Naive thymus-derived CD4-positive, alpha-beta T cell (primary cell): ENCODE data around the gene PPP1R1B. TPM values are rescaled to one million over a fixed set of nuclear protein-coding genes. Genes with fewer than 3 reads are reported as not detected.

ENCODE experiments used
- ATAC-seq: fragments of 150-1000 bp; cut with Tn5 transposase; 2 replicates; pipeline ENCODE4 v1.10.0; 2021; ENCODE audit warnings: mild to moderate bottlenecking, moderate library complexity
- CTCF ChIA-PET: fragments of 350-600 bp; sonication (Branson Sonifier 250); formaldehyde crosslinking; loops from one replicate; lab custom pipeline; 2021; ENCODE audit warnings: antibody characterized with exemption; lab: Charles Lee
- POLR2A ChIA-PET: fragments of 350-600 bp; sonication (Branson Sonifier 250); formaldehyde crosslinking; loops from one replicate; lab custom pipeline; 2021; ENCODE audit warnings: antibody characterized with exemption, inconsistent platforms; lab: Charles Lee
- DNase-seq, 9 donors: peaks; one replicate each; pipeline versions ENCODE4 v3.0.0 to v3.0.0-alpha.2; 2020 to 2022; ENCODE audit warnings: mixed read lengths in 1 of 9
- H3K27ac ChIP-seq: one replicate; pipeline ENCODE4 v1.7.0; 2013; ENCODE audit warnings: mild to moderate bottlenecking, low read depth, low read length, moderate library complexity
- H3K27me3 ChIP-seq, 2 donors: one replicate each; pipeline ENCODE4 v1.7.0; 2013; ENCODE audit warnings: low read length in 2 of 2, mild to moderate bottlenecking in 2 of 2, moderate library complexity in 2 of 2; ENCODE audit not compliant: control insufficient read depth in 2 of 2, insufficient read depth in 2 of 2
- H3K36me3 ChIP-seq, 3 experiments: 1 replicate in 2 of 3; 2 replicates in 1 of 3; pipeline ENCODE4 v1.7.0; 2013; ENCODE audit warnings: low read length in 3 of 3, mild to moderate bottlenecking in 3 of 3, moderate library complexity in 1 of 3; ENCODE audit not compliant: insufficient read depth in 3 of 3, control insufficient read depth in 2 of 3
- H3K4me1 ChIP-seq, 2 donors: one replicate each; pipeline ENCODE4 v1.7.0; 2013; ENCODE audit warnings: low read length in 2 of 2, mild to moderate bottlenecking in 2 of 2, moderate library complexity in 1 of 2; ENCODE audit not compliant: control insufficient read depth in 2 of 2, insufficient read depth in 2 of 2
- H3K4me3 ChIP-seq: 2 replicates; pipeline ENCODE4 v1.7.0; 2013; ENCODE audit warnings: mild to moderate bottlenecking, low read length
- H3K9me3 ChIP-seq, 3 experiments: 1 replicate in 2 of 3; 2 replicates in 1 of 3; pipeline ENCODE4 v1.7.0; 2013; ENCODE audit warnings: low read length in 3 of 3; ENCODE audit not compliant: control insufficient read depth in 2 of 3
- H3K27ac Mint-ChIP-seq, 9 donors: one replicate each; pipeline ENCODE4 v1.8.0; 2020 to 2022; ENCODE audit warnings: mixed read lengths in 9 of 9, mild to moderate bottlenecking in 8 of 9, moderate library complexity in 5 of 9, inconsistent platforms in 2 of 9
- H3K27me3 Mint-ChIP-seq, 5 donors: one replicate each; pipeline ENCODE4 v1.8.0; 2021 to 2022; ENCODE audit warnings: mixed read lengths in 5 of 5, mild to moderate bottlenecking in 1 of 5
- H3K36me3 Mint-ChIP-seq, 5 donors: one replicate each; pipeline ENCODE4 v1.8.0; 2020 to 2022; ENCODE audit warnings: mixed read lengths in 5 of 5, mild to moderate bottlenecking in 3 of 5, inconsistent platforms in 1 of 5
- H3K4me1 Mint-ChIP-seq, 7 donors: one replicate each; pipeline ENCODE4 v1.8.0; 2020 to 2022; ENCODE audit warnings: mixed read lengths in 7 of 7, mild to moderate bottlenecking in 3 of 7, inconsistent platforms in 1 of 7
- H3K4me3 Mint-ChIP-seq, 10 donors: one replicate each; pipeline ENCODE4 v1.8.0; 2020 to 2022; ENCODE audit warnings: mild to moderate bottlenecking in 10 of 10, mixed read lengths in 10 of 10, moderate library complexity in 6 of 10, inconsistent platforms in 2 of 10
- H3K9me3 Mint-ChIP-seq, 11 donors: one replicate each; pipeline ENCODE4 v1.8.0; 2020 to 2022; ENCODE audit warnings: mixed read lengths in 11 of 11, mild to moderate bottlenecking in 4 of 11, inconsistent platforms in 1 of 11, moderate library complexity in 1 of 11
- intact Hi-C, 2 donors: fragments of 100-400 bp; cut with micrococcal nuclease; formaldehyde crosslinking; loops; one replicate each; pipeline ENCODE4 v1.15.1; 2023
- polyA plus RNA-seq, 2 donors: library from polyadenylated mRNA; unstranded; fragments of 300-500 nt; fragmentation: Illumina TruSeq; gene quantifications; one replicate each; pipeline ENCODE4 v1.2.3, GENCODE V29; 2021
- total RNA-seq, 6 experiments: library from RNA in 5 of 6; stranded (reverse) in 5 of 6; gene quantifications; 1 replicate in 5 of 6; 2 replicates in 1 of 6; pipeline ENCODE4 v1.2.3 and lab custom pipeline; 2021 to 2026

The PPP1R1B gene
- total and polyA plus RNA-seq, 7 experiments from 2014 or later = not detected

DNA sequence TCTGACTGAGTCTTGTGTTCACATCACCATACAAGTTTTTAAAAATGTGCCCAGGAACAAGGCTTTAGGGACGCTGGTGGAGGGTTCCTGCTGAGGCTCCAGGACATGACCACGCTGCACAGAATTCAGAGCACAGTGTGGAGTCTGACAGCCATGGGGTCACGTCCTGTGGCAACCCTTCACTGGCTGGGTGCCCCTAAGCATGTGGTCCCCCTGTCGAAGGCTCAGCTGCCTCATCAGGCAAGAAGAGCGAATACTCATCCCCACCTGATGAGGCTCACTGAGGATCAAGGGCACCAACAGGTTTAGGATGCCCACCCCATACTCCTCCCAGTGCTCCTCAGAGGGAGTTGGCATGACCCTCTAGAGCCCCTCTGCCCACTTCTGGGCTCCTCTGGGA is 47.4 kb downstream of the PPP1R1B start:
- Histone ChIP-seq H3K9me3 (no peaks in the 10 kb centered on the region), H3K4me3 (no peak overlapping the region), H3K36me3 (no peaks in the 10 kb centered on the region), H3K27ac (no peak overlapping the region), H3K27me3 (no peaks in the 10 kb centered on the region), H3K4me1 (peaks cover 31 to 41% of the 10 kb centered on the region in 2 donors)
- no peak overlapping the region for H3K27ac Mint-ChIP-seq
- no peak for DNase-seq
- ChIA-PET POLR2A (interaction anchor here (0.6 to 0.9 kb wide), 2 partner anchors 178 to 280 kb away, joined by 3 read pairs; no protein-coding TSS in a partner anchor), CTCF (interaction anchor here (1.1 to 1.2 kb wide), 2 partner anchors 15 to 57 kb away, joined by 3 read pairs; partner anchors contain the start of gene MIEN1)
- peaks cover 0 to 15% (median 0%) of the 10 kb centered on the region in 5 donors for H3K27me3 Mint-ChIP-seq
- no peak overlapping the region for H3K4me3 Mint-ChIP-seq
- no peaks in the 10 kb centered on the region for H3K9me3 Mint-ChIP-seq
- peaks cover 28 to 51% (median 42%) of the 10 kb centered on the region in 7 donors for H3K4me1 Mint-ChIP-seq
- intact Hi-C loops = no loop called here
- no peak for ATAC-seq
- peaks cover 0 to 10% (median 0%) of the 10 kb centered on the region in 5 donors for H3K36me3 Mint-ChIP-seq

DNA sequence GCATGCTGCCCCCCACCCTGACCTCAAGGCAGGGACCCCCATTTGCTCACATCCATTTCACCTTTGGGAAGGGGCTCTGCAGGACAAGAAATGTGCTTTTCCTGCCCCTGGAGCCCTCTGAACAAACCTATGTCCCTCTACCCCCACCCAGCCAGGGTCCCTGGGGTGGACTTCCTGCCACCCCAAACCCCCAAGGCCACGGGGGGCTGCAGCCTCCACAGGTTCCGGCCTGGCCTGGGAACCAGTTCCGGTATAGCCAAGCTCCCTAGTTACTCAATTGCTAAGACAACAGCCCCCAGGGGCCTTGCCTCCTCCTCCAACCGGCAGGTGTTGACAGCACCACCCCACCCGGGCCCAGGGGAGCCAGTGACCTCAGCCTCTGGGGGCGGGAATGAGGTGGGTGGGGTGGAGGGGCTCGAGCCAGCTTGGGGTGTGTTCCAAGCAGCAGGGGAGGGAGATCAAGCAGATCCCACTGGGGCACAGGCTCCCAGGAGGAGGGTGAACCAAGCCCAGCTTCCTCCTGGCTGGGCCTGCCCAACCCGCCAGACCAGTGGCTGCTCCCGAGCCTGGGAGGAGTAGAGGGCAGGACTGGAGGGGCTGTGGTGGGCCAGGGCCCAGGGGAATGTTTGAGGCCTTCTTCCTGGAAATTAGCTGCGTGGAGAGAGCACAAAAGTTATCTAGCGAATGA is 48.1 kb downstream of the PPP1R1B start:
- ATAC-seq (no peak), DNase-seq (no peak)
- H3K27me3 ChIP-seq = no peaks in the 10 kb centered on the region
- no peak overlapping the region for H3K4me3 ChIP-seq
- H3K4me3 Mint-ChIP-seq = peak overlapping the region in 1 of 10 donors; percentile 72
- intact Hi-C loops = no loop called here
- H3K27ac ChIP-seq = no peak overlapping the region
- no peaks in the 10 kb centered on the region for H3K9me3 Mint-ChIP-seq
- peaks cover 0 to 9% (median 0%) of the 10 kb centered on the region in 5 donors for H3K27me3 Mint-ChIP-seq
- H3K9me3 ChIP-seq = no peaks in the 10 kb centered on the region
- H3K36me3 ChIP-seq = no peaks in the 10 kb centered on the region
- H3K36me3 Mint-ChIP-seq = peaks cover 0 to 10% (median 0%) of the 10 kb centered on the region in 5 donors
- H3K27ac Mint-ChIP-seq = peak overlapping the region in 5 of 9 donors; percentile 55 to 78 (median 68)
- peaks cover 38 to 48% of the 10 kb centered on the region in 2 donors for H3K4me1 ChIP-seq
- ChIA-PET POLR2A (interaction anchor here (0.5 to 1.2 kb wide), 3 partner anchors 8 to 177 kb away, joined by 3 to 4 read pairs (median 3); no protein-coding TSS in a partner anchor), CTCF (interaction anchor here (1.1 to 1.6 kb wide), 4 partner anchors 8 to 56 kb away, joined by 3 to 4 read pairs (median 3); partner anchors contain the start of gene MIEN1)
- H3K4me1 Mint-ChIP-seq = peaks cover 35 to 58% (median 49%) of the 10 kb centered on the region in 7 donors

DNA sequence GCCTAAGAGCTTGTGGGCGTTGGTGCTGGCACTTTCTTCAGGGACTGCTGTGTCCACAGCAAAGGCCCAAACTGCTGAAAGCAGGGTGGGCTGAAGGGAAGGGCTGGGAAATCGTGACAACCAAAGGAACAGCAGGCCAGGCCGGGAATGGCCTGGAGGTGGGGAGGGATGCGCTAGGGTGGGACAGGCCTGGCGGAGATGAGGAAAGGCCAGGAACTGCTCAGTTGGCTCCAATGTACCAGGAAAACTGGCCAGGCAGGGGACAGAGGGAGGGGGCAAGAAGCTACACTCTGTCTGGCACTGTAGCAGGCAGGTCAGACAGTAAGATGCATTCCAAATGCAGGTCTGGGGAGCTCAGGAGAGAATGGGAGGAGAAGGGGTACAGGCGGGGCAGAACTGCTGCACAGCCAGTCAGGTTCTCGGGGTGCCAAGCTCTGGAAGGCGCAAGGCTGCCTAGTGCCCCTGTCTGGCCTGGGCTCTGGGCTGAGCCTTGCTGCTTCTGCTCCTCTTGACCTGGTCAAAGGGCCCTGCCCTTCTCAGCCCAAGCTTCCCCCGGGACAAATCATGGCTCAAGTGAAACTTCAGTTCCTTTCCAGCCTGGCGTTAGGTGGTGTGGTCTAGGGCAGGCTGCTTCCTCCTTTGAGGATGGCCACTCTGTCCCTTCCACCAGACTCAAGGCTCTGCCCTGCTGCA is 48.8 kb downstream of the PPP1R1B start:
- intact Hi-C loops = no loop called here
- peaks cover 45 to 55% of the 10 kb centered on the region in 2 donors for H3K4me1 ChIP-seq

DNA sequence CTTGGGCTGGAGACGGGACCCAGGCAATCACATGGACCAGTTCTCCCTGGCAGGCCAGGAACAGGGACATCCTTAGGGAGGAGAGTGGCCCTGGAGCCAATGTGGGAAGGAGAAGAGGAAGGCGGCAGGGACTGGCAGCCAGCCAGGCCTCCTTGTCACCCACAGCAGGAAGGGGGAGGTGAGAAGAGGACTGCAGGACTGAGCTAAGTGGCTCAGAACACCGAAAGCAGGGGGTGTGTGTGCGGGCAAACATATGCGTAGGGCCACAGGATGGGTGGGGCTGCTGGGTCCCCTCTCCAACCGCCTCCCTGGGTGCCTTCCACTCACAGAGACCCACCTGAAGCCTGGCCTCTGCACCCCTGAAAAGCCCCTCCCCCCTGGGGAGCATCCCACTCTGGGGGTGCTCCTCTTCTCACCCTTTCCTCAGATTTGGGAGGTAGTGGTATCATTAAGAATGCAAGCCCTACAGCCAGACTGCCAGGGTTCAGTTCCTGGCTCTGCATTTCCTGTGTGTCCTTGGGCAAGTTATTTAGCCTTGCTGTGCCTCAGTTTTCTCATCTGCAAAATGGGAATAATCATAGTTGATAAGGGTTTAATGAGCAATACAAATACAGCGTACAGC is 49.6 kb downstream of the PPP1R1B start:
- ChIA-PET POLR2A (interaction anchor here (0.7 to 1.4 kb wide), 5 partner anchors 9 to 80 kb away, joined by 3 to 4 read pairs (median 3); partner anchors contain the start of gene PGAP3), CTCF (interaction anchor here (0.6 to 1.7 kb wide), 4 partner anchors 10 to 55 kb away, joined by 3 to 4 read pairs (median 4); no protein-coding TSS in a partner anchor)
- Histone ChIP-seq H3K4me3 (no peak overlapping the region), H3K27ac (peak overlapping the region; percentile 17), H3K36me3 (no peaks in the 10 kb centered on the region), H3K9me3 (no peaks in the 10 kb centered on the region), H3K27me3 (no peaks in the 10 kb centered on the region), H3K4me1 (peaks cover 45 to 63% of the 10 kb centered on the region in 2 donors)
- Mint-ChIP-seq H3K27me3 (peaks cover 0 to 3% (median 0%) of the 10 kb centered on the region in 5 donors), H3K36me3 (peaks cover 0 to 18% (median 4%) of the 10 kb centered on the region in 5 donors), H3K27ac (peak overlapping the region; percentile 55 to 97 (median 89)), H3K4me1 (peaks cover 43 to 68% (median 59%) of the 10 kb centered on the region in 7 donors), H3K9me3 (no peaks in the 10 kb centered on the region), H3K4me3 (peak overlapping the region in 8 of 10 donors; percentile 6 to 70 (median 50))
- DNase-seq = peak in 7 of 9 donors; percentile 49 to 73 (median 58)
- intact Hi-C loops = no loop called here
- ATAC-seq = peak; percentile 86

More for the DNA sequence above, 48.8 kb downstream of the PPP1R1B start:
- Histone ChIP-seq H3K9me3 (no peaks in the 10 kb centered on the region), H3K27me3 (no peaks in the 10 kb centered on the region), H3K4me3 (no peak overlapping the region), H3K27ac (peak overlapping the region; percentile 17), H3K36me3 (no peaks in the 10 kb centered on the region)
- no peak for ATAC-seq
- Mint-ChIP-seq H3K27ac (peak overlapping the region; percentile 55 to 97 (median 89)), H3K4me3 (peak overlapping the region in 5 of 10 donors; percentile 43 to 72 (median 69)), H3K4me1 (peaks cover 40 to 65% (median 56%) of the 10 kb centered on the region in 7 donors), H3K27me3 (peaks cover 0 to 5% (median 0%) of the 10 kb centered on the region in 5 donors), H3K9me3 (no peaks in the 10 kb centered on the region), H3K36me3 (peaks cover 0 to 13% (median 4%) of the 10 kb centered on the region in 5 donors)
- ChIA-PET POLR2A (interaction anchor here (0.5 to 1.2 kb wide), 5 partner anchors 9 to 176 kb away, joined by 3 to 4 read pairs (median 3); no protein-coding TSS in a partner anchor), CTCF (interaction anchor here (1.1 to 1.6 kb wide), 4 partner anchors 8 to 55 kb away, joined by 3 to 4 read pairs (median 3); partner anchors contain the start of gene MIEN1)
- no peak for DNase-seq

DNA sequence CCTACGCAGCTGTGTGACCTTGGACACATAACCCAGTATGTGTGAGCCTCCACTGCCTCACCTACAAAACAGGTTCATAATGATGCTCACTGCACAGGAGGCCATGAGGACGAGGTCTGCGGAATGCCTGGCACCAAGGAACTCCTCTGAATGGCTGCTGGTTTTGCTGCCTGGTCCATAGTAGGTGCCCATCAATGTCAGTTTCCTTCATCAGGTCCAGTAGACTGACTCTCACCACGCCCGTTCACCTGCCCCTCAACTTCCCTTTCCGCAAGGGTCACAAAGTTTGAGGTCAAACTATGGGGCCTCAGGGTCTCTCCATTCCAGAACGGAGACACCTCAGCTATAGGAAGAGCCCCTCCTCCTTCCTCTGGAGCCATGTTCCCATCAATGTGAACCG is 50.3 kb downstream of the PPP1R1B start:
- no peak for DNase-seq
- ChIA-PET CTCF (interaction anchor here (1.7 kb wide), 1 partner anchor 10 kb away, joined by 4 read pairs; no protein-coding TSS in a partner anchor), POLR2A (interaction anchor here (0.8 to 3.7 kb wide), 3 partner anchors 10 to 53 kb away, joined by 3 to 43 read pairs (median 3); partner anchors contain the start of genes MIEN1 and PGAP3)
- no peak for ATAC-seq
- H3K36me3 Mint-ChIP-seq = peaks cover 0 to 18% (median 4%) of the 10 kb centered on the region in 5 donors
- intact Hi-C loops = no loop called here
- no peaks in the 10 kb centered on the region for H3K27me3 ChIP-seq
- H3K27ac ChIP-seq = no peak overlapping the region
- no peaks in the 10 kb centered on the region for H3K9me3 Mint-ChIP-seq
- H3K9me3 ChIP-seq = no peaks in the 10 kb centered on the region
- no peaks in the 10 kb centered on the region for H3K36me3 ChIP-seq
- no peak overlapping the region for H3K4me3 ChIP-seq
- H3K4me1 Mint-ChIP-seq = peaks cover 37 to 62% (median 54%) of the 10 kb centered on the region in 7 donors
- H3K4me1 ChIP-seq = peaks cover 45 to 65% of the 10 kb centered on the region in 2 donors
- H3K27me3 Mint-ChIP-seq = no peaks in the 10 kb centered on the region
- H3K27ac Mint-ChIP-seq = peak overlapping the region; percentile 55 to 97 (median 83)
- peak overlapping the region in 2 of 10 donors; percentile 57 to 69 for H3K4me3 Mint-ChIP-seq
